ENCODE measurements around the gene PGF.

DNA sequence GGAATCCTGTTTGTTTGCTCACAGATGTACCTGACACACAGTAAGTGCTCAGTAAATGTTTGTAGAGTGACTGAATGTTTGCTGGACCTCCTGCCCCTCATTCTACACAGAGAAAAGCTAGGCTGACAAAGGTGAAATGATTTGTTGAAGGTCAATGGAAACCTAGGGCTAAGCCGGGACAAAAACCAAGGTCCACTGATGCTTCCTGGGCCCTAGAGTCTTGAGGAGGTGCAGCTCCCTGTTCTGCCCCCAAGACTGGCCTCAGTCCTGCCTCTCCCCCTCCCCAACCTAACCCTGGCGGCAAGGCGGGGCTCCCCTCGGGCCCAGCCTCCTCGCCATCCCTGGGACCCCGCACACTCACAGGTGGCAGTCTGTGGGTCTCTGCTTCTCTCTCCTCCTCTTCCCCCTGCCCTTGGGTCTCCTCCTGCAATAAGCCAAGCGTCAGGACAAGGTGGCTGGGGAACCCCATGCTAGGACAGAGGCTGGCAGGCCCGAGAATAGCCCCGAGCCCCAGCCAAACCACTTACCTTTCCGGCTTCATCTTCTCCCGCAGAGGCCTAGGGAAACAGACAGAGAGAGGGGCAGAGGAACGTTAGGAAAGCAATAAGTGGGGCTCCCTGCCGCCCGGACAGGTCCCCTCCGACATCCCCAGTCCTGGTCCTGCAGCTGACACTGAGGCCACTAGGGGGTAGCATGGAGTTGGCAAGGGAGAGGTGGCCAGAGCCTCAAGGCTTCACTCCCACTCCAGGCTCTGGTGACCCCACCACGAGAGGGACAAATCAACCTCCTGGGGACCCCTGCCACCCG lies 9.3 kb downstream of the PGF start:
- TF ChIP-seq POLR2AphosphoS5 (IDR thresholded peaks at IDR 0.05) (no peak), POLR2A (IDR thresholded peaks at IDR 0.05) (no peak)

Data from transverse colon (tissue), 3 donors.